T-helper 17 cell (primary cell): ENCODE results near the gene NHERF1. TPM values are rescaled to one million over a fixed set of nuclear protein-coding genes. Genes with fewer than 3 reads are reported as not detected.

ENCODE experiments used
- ATAC-seq: fragments of 150-1000 bp; cut with Tn5 transposase; 2 replicates; pipeline ENCODE4 v1.10.0; 2021; ENCODE audit warnings: mild to moderate bottlenecking, moderate library complexity
- DNase-seq, 3 donors: peaks; one replicate each; pipeline versions ENCODE4 v3.0.0 to v3.0.0-alpha.2; 2020 to 2021
- H3K9me3 ChIP-seq: one replicate; pipeline ENCODE4 v1.7.0; 2013; ENCODE audit warnings: low read length, mild to moderate bottlenecking; ENCODE audit not compliant: control insufficient read depth, poor library complexity, severe bottlenecking
- H3K27ac Mint-ChIP-seq: one replicate; pipeline ENCODE4 v1.8.0; 2022; ENCODE audit warnings: mild to moderate bottlenecking, moderate library complexity, mixed read lengths
- H3K27me3 Mint-ChIP-seq: one replicate; pipeline ENCODE4 v1.8.0; 2022; ENCODE audit warnings: mixed read lengths
- H3K36me3 Mint-ChIP-seq: one replicate; pipeline ENCODE4 v1.8.0; 2022; ENCODE audit warnings: low read depth, mixed read lengths
- H3K4me1 Mint-ChIP-seq: one replicate; pipeline ENCODE4 v1.8.0; 2022; ENCODE audit warnings: mild to moderate bottlenecking, mixed read lengths
- H3K4me3 Mint-ChIP-seq: one replicate; pipeline ENCODE4 v1.8.0; 2022; ENCODE audit warnings: mild to moderate bottlenecking, moderate library complexity, mixed read lengths
- total RNA-seq, 4 donors: library from RNA in 2 of 4; stranded (reverse) in 2 of 4; gene quantifications; one replicate each; pipeline ENCODE4 v1.2.3 and lab custom pipeline; 2022 to 2026

NHERF1 gene
- total RNA-seq, 2 donors from 2014 or later = 130 to 132 TPM

- ATAC-seq = no peak
- H3K36me3 Mint-ChIP-seq = peaks cover 12% of the 10 kb centered on the region
- peaks cover 56% of the 10 kb centered on the region for H3K4me1 Mint-ChIP-seq
- no peak for DNase-seq
- H3K27me3 Mint-ChIP-seq = no peaks in the 10 kb centered on the region
- H3K4me3 Mint-ChIP-seq = peak overlapping the region; percentile 99
- no peaks in the 10 kb centered on the region for H3K9me3 ChIP-seq
- H3K27ac Mint-ChIP-seq = peak overlapping the region; percentile 84
Observed at GRCh38 chr17:74748279-74748528, 224 bp upstream of the NHERF1 start.

- ATAC-seq (no peak), DNase-seq (peak in 2 of 3 donors; percentile 23 to 32)
- Mint-ChIP-seq H3K27ac (peak overlapping the region; percentile 95), H3K4me3 (peak overlapping the region; percentile 99), H3K27me3 (no peaks in the 10 kb centered on the region), H3K4me1 (peaks cover 53% of the 10 kb centered on the region), H3K36me3 (peaks cover 12% of the 10 kb centered on the region)
- H3K9me3 ChIP-seq = no peaks in the 10 kb centered on the region
Observed at GRCh38 chr17:74749279-74750038, 1.0 kb downstream of the NHERF1 start.

- H3K4me3 Mint-ChIP-seq = peak overlapping the region; percentile 99
- H3K36me3 Mint-ChIP-seq = peaks cover 12% of the 10 kb centered on the region
- DNase-seq (no peak), ATAC-seq (no peak)
- peak overlapping the region; percentile 95 for H3K27ac Mint-ChIP-seq
- no peaks in the 10 kb centered on the region for H3K27me3 Mint-ChIP-seq
- H3K4me1 Mint-ChIP-seq = peaks cover 53% of the 10 kb centered on the region
- H3K9me3 ChIP-seq = no peaks in the 10 kb centered on the region
Observed at GRCh38 chr17:74750039-74750326, 1.6 kb downstream of the NHERF1 start.

GRCh38 chr17:74750327-74751069, 2.1 kb downstream of the NHERF1 start:
- H3K36me3 Mint-ChIP-seq = peaks cover 12% of the 10 kb centered on the region
- peaks cover 53% of the 10 kb centered on the region for H3K4me1 Mint-ChIP-seq
- H3K27me3 Mint-ChIP-seq = no peaks in the 10 kb centered on the region
- no peaks in the 10 kb centered on the region for H3K9me3 ChIP-seq
- peak overlapping the region; percentile 95 for H3K27ac Mint-ChIP-seq
- DNase-seq = no peak
- no peak for ATAC-seq
- H3K4me3 Mint-ChIP-seq = peak overlapping the region; percentile 99

GRCh38 chr17:74752415-74752814, 4.0 kb downstream of the NHERF1 start:
- Mint-ChIP-seq H3K27me3 (no peaks in the 10 kb centered on the region), H3K4me1 (peaks cover 54% of the 10 kb centered on the region)

GRCh38 chr17:74752822-74753401, 4.5 kb downstream of the NHERF1 start:
- peaks cover 59% of the 10 kb centered on the region for H3K4me1 Mint-ChIP-seq
- no peaks in the 10 kb centered on the region for H3K27me3 Mint-ChIP-seq
- H3K27ac Mint-ChIP-seq = peak overlapping the region; percentile 95
- DNase-seq = no peak
- ATAC-seq = no peak
- H3K4me3 Mint-ChIP-seq = peak overlapping the region; percentile 99
- H3K36me3 Mint-ChIP-seq = peaks cover 12% of the 10 kb centered on the region
- no peaks in the 10 kb centered on the region for H3K9me3 ChIP-seq

More at GRCh38 chr17:74752415-74752814, 4.0 kb downstream of the NHERF1 start:
- no peaks in the 10 kb centered on the region for H3K9me3 ChIP-seq
- Mint-ChIP-seq H3K36me3 (peaks cover 12% of the 10 kb centered on the region), H3K4me3 (peak overlapping the region; percentile 99), H3K27ac (peak overlapping the region; percentile 95)
- DNase-seq (no peak), ATAC-seq (no peak)

GRCh38 chr17:74754832-74755231, 6.4 kb downstream of the NHERF1 start:
- Mint-ChIP-seq H3K4me3 (peak overlapping the region; percentile 99), H3K4me1 (peaks cover 72% of the 10 kb centered on the region), H3K27me3 (no peaks in the 10 kb centered on the region), H3K36me3 (peaks cover 7% of the 10 kb centered on the region), H3K27ac (peak overlapping the region; percentile 95)
- H3K9me3 ChIP-seq = no peaks in the 10 kb centered on the region
- no peak for DNase-seq
- no peak for ATAC-seq

- peak overlapping the region; percentile 99 for H3K4me3 Mint-ChIP-seq
- H3K27ac Mint-ChIP-seq = peak overlapping the region; percentile 9
- H3K27me3 Mint-ChIP-seq = no peaks in the 10 kb centered on the region
- H3K36me3 Mint-ChIP-seq = peaks cover 5% of the 10 kb centered on the region
- peaks cover 71% of the 10 kb centered on the region for H3K4me1 Mint-ChIP-seq
- no peak for DNase-seq
- no peaks in the 10 kb centered on the region for H3K9me3 ChIP-seq
- ATAC-seq = no peak
Observed at GRCh38 chr17:74755533-74755932, 7.1 kb downstream of the NHERF1 start.

- Mint-ChIP-seq H3K36me3 (peaks cover 5% of the 10 kb centered on the region), H3K4me3 (peak overlapping the region; percentile 85), H3K4me1 (peaks cover 66% of the 10 kb centered on the region), H3K27ac (peak overlapping the region; percentile 90), H3K27me3 (no peaks in the 10 kb centered on the region)
- DNase-seq = no peak
- H3K9me3 ChIP-seq = no peaks in the 10 kb centered on the region
- ATAC-seq = no peak
Observed at GRCh38 chr17:74756891-74757290, 8.5 kb downstream of the NHERF1 start.

- peak overlapping the region; percentile 85 for H3K4me3 Mint-ChIP-seq
- ATAC-seq = no peak
- peaks cover 5% of the 10 kb centered on the region for H3K36me3 Mint-ChIP-seq
- H3K4me1 Mint-ChIP-seq = peaks cover 61% of the 10 kb centered on the region
- H3K27me3 Mint-ChIP-seq = no peaks in the 10 kb centered on the region
- DNase-seq = no peak
- peak overlapping the region; percentile 90 for H3K27ac Mint-ChIP-seq
- H3K9me3 ChIP-seq = no peaks in the 10 kb centered on the region
Observed at GRCh38 chr17:74757502-74757901, 9.1 kb downstream of the NHERF1 start.

- Mint-ChIP-seq H3K27ac (peak overlapping the region; percentile 90), H3K36me3 (no peaks in the 10 kb centered on the region), H3K4me3 (peak overlapping the region; percentile 85), H3K27me3 (no peaks in the 10 kb centered on the region), H3K4me1 (peaks cover 59% of the 10 kb centered on the region)
- DNase-seq = no peak
- ATAC-seq = no peak
- H3K9me3 ChIP-seq = no peaks in the 10 kb centered on the region
Observed at GRCh38 chr17:74757931-74758847, 9.8 kb downstream of the NHERF1 start.

GRCh38 chr17:74758848-74759168, 10.4 kb downstream of the NHERF1 start:
- peak; percentile 38 for ATAC-seq

GRCh38 chr17:74759243-74759801, 10.9 kb downstream of the NHERF1 start:
- H3K9me3 ChIP-seq = no peaks in the 10 kb centered on the region
- H3K4me1 Mint-ChIP-seq = peaks cover 51% of the 10 kb centered on the region

More at GRCh38 chr17:74758848-74759168, 10.4 kb downstream of the NHERF1 start:
- Mint-ChIP-seq H3K27me3 (no peaks in the 10 kb centered on the region), H3K36me3 (no peaks in the 10 kb centered on the region), H3K27ac (peak overlapping the region; percentile 90), H3K4me1 (peaks cover 55% of the 10 kb centered on the region), H3K4me3 (peak overlapping the region; percentile 85)
- no peak for DNase-seq
- H3K9me3 ChIP-seq = no peaks in the 10 kb centered on the region

More at GRCh38 chr17:74759243-74759801, 10.9 kb downstream of the NHERF1 start:
- Mint-ChIP-seq H3K36me3 (no peaks in the 10 kb centered on the region), H3K4me3 (peak overlapping the region; percentile 85), H3K27me3 (no peaks in the 10 kb centered on the region), H3K27ac (peak overlapping the region; percentile 90)
- ATAC-seq (peak; percentile 93), DNase-seq (peak; percentile 39 to 50 (median 48))
